Measurements from ENCODE around the gene LRRC14B.

The LRRC14B gene

GRCh38 chr5:156411-157072 lies 34.8 kb upstream of the LRRC14B start (continued):
- TF ChIP-seq ZNF148 (tag by site-specific recombination; IDR thresholded peaks at IDR 0.05; ENCODE audit: borderline replicate concordance): no peak
- TF ChIP-seq ZNF132 (tag by site-specific recombination; IDR thresholded peaks at IDR 0.05; ENCODE audit: borderline replicate concordance): no peak
- TF ChIP-seq ZIC2 (tag by site-specific recombination; IDR thresholded peaks at IDR 0.05): peak; percentile 25; the same call in 1 of the 2 replicates

- H3K27ac ChIP-seq (ENCODE audit: extremely low read depth, low read depth, low read length): no peak overlapping the region
- no peak overlapping the region for H3K4me3 ChIP-seq (ENCODE audit: low read depth, low read length)
- H3K9me3 ChIP-seq (ENCODE audit: control insufficient read depth, insufficient read depth, low read depth, low read length): no peaks in the 10 kb centered on the region
- TF ChIP-seq ZNF324 (tag by site-specific recombination; IDR thresholded peaks at IDR 0.05) (no peak), ZNF701 (tag by site-specific recombination; IDR thresholded peaks at IDR 0.05) (no peak), IKZF3 (tag by site-specific recombination; IDR thresholded peaks at IDR 0.05) (no peak), KLF9 (tag by site-specific recombination; IDR thresholded peaks at IDR 0.05; ENCODE audit: low read depth) (no peak), ZNF132 (tag by site-specific recombination; IDR thresholded peaks at IDR 0.05; ENCODE audit: borderline replicate concordance) (no peak), ZNF571 (tag by site-specific recombination; IDR thresholded peaks at IDR 0.05) (no peak), YY1 (tag by site-specific recombination; IDR thresholded peaks at IDR 0.05) (no peak), ZNF223 (tag by site-specific recombination; IDR thresholded peaks at IDR 0.05) (no peak), ZNF311 (tag by site-specific recombination; IDR thresholded peaks at IDR 0.05; ENCODE audit: borderline replicate concordance) (no peak), ZNF416 (tag by site-specific recombination; IDR thresholded peaks at IDR 0.05) (no peak), ZEB2 (tag by site-specific recombination; IDR thresholded peaks at IDR 0.05) (no peak), FEZF1 (tag by site-specific recombination; IDR thresholded peaks at IDR 0.05) (no peak), ZNF626 (tag by site-specific recombination; IDR thresholded peaks at IDR 0.05) (no peak), ZNF785 (tag by site-specific recombination; IDR thresholded peaks at IDR 0.05) (no peak), HOXD13 (CRISPR knock-in tag; IDR thresholded peaks at IDR 0.05; ENCODE audit: borderline replicate concordance) (no peak), ZNF473 (tag by site-specific recombination; IDR thresholded peaks at IDR 0.05) (no peak), ZNF354C (tag by site-specific recombination; IDR thresholded peaks at IDR 0.05; ENCODE audit: borderline replicate concordance, low read depth) (no peak), EGR2 (tag by site-specific recombination; IDR thresholded peaks at IDR 0.05; ENCODE audit: low read depth) (no peak), ZBTB26 (tag by site-specific recombination; optimal IDR thresholded peaks at IDR 0.05) (no peak)
- peaks cover 0 to 3% of the 10 kb centered on the region in 2 experiments; a peak in 2 of 3 replicates for H3K36me3 ChIP-seq (ENCODE audit: control insufficient read depth in 2 of 2, insufficient read depth in 1 of 2, low read length in 2 of 2)
- ChIA-PET CTCF (no interaction called here), POLR2A (no interaction called here)
- H3K4me1 ChIP-seq (ENCODE audit: control insufficient read depth, insufficient read depth, low read length): no peaks in the 10 kb centered on the region
These were observed 34.1 kb upstream of the LRRC14B start for GRCh38 chr5:157126-157715.

GRCh38 chr5:157801-158200 lies 33.5 kb upstream of the LRRC14B start:
- H3K36me3 ChIP-seq (ENCODE audit: control insufficient read depth in 2 of 2, insufficient read depth in 1 of 2, low read length in 2 of 2): peaks cover 0 to 3% of the 10 kb centered on the region in 2 experiments; a peak in 2 of 3 replicates
- no peaks in the 10 kb centered on the region for H3K9me3 ChIP-seq (ENCODE audit: control insufficient read depth, insufficient read depth, low read depth, low read length)
- no peak overlapping the region for H3K4me3 ChIP-seq (ENCODE audit: low read depth, low read length)
- CTCF ChIA-PET: no interaction called here
- POLR2A ChIA-PET: no interaction called here
- no peaks in the 10 kb centered on the region for H3K4me1 ChIP-seq (ENCODE audit: control insufficient read depth, insufficient read depth, low read length)
- no peak overlapping the region for H3K27ac ChIP-seq (ENCODE audit: extremely low read depth, low read depth, low read length)
- TF ChIP-seq ZFP37 (tag by site-specific recombination; IDR thresholded peaks at IDR 0.05) (no peak), ZNF133 (tag by site-specific recombination; IDR thresholded peaks at IDR 0.05) (no peak), MYNN (tag by site-specific recombination; IDR thresholded peaks at IDR 0.05; ENCODE audit: borderline replicate concordance) (no peak), ZSCAN16 (tag by site-specific recombination; IDR thresholded peaks at IDR 0.05) (no peak), OSR2 (tag by site-specific recombination; IDR thresholded peaks at IDR 0.05) (no peak), YY2 (tag by site-specific recombination; IDR thresholded peaks at IDR 0.05) (no peak), ZFHX2 (tag by site-specific recombination; conservative IDR thresholded peaks at IDR 0.05) (no peak), ZNF302 (tag by site-specific recombination; IDR thresholded peaks at IDR 0.05; ENCODE audit: low read depth) (no peak), ZBTB17 (tag by site-specific recombination; IDR thresholded peaks at IDR 0.05) (no peak), ZNF747 (tag by site-specific recombination; IDR thresholded peaks at IDR 0.05) (no peak), ZNF16 (tag by site-specific recombination; IDR thresholded peaks at IDR 0.05; ENCODE audit: low read depth) (no peak), EGR2 (tag by site-specific recombination; IDR thresholded peaks at IDR 0.05; ENCODE audit: low read depth) (no peak), ZNF140 (tag by site-specific recombination; IDR thresholded peaks at IDR 0.05) (no peak)
